ENCODE results near the gene ZBTB7C.

The ZBTB7C gene

GRCh38 chr18:48106976-48107781 lies 302.0 kb downstream of the ZBTB7C start:
- DNase-seq: no peak

- no peak for DNase-seq
Observed at GRCh38 chr18:48106498-48106897, 302.7 kb downstream of the ZBTB7C start.

GRCh38 chr18:48105317-48105716 lies 303.9 kb downstream of the ZBTB7C start:
- no peak for DNase-seq

DNA sequence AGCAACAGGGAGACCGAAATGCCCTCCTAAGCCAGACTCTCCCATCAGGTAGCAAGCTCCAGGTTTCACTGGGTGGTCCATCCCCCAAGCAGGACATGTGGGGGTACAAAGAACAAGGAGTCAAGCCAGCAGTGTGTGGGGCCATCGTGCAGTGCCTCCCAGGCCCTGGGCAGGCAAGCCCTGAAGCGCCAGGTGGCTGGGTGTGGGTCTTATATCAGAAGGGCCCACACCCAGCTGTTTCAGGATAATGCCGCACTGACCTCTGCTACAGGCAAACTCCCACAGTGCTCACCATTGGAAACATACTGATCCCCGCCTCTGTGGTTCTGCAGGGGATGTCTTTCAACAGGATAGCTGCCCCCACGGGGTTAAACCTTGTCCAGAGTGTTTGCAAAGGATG lies 304.5 kb downstream of the ZBTB7C start:
- DNase-seq: no peak

DNA sequence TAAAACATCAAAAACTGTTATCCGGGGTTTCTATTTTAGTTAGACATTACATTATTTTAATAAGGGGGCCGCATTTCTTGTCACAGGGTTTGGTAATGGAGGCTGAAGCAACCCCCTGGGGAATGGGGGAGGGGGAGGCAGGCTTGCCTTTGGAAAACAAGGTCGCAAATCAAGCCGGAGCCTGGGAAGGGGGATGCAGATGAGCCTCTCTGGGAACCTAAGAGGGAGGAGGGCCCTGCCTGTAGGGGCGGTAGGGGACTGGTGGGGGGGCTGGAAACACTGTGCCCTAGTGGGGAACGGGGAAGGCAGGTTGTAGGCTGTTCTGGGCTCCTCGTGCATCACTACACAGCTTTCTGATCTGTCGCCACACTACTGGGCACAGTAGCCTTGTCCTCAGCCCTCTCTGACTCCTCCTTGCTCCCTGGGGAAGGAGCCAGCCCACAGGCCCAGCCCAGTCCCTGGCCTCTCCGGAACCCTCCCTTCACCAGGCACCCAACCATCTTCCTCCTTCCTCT lies 308.5 kb downstream of the ZBTB7C start:
- no peak for DNase-seq

DNA sequence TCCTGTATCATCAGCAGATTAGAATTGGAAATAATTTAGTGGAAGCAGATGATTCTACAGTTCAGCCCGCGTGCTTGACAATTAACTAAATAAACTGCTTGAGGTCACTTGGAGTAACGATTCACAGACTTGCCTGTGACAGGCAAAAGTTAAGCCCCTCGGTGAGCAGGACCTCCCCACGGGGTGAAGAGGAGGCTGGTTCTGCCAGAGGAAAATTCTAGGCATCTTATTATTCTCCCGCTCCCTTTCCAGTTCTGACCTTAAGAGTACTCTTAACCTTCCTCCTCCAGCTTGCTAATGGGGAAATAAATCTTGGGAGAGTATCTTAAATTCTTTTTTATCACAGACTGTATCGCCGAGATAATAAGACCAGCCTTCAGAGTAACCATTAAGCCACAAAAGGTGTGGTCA lies 309.0 kb downstream of the ZBTB7C start:
- no peak for DNase-seq

DNA sequence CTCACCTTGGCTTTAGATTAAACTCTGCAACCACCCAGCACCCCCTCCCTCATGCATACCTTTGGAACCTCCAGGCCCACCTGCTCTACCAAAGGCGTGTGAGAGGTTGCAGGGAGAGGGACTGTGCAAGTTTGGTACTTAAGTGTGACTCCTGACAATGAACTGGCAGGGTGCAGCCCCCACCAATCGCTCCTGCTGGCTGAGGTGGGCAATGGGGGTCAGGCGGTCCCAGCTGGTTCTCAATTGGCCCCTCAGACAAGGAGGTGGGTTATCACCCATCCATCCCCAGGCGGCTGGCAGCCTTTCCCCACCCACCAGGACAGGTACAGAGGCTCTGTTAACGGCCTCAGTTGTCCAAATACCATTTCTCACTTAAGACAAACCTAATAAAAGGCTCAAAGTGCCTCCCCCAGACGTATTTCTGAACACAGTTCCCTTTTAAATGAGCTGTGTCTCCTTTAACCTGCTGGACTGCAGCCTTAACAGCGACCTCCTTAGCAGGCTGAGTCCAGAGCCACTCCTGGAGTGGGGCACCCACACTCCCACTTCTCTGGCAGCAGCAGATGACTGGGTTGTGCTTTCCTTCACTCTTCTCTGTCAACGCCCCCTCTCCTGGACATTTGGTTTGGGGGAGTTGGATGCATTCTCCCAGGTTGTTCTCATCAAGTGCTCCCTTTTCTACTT lies 309.6 kb downstream of the ZBTB7C start:
- DNase-seq: no peak

DNA sequence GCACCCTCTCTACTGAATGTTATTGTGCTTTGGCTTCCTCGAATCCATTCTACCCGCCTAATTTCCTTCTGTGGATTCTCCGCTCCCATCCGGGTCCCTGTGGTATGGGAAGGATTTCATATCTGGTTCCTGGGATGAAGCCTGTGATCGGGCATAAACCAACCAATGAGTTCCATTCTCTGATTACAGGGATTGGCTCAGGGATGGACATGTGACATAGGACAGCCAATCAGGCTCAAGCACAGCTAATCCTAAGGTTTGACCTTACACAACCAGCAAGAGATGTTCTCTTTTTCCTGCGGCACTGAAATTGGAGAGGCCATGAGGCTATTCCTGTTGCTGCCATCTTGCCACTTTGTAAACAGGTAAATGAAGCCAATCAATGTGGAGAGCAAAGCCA lies 310.6 kb downstream of the ZBTB7C start:
- DNase-seq: no peak

DNA sequence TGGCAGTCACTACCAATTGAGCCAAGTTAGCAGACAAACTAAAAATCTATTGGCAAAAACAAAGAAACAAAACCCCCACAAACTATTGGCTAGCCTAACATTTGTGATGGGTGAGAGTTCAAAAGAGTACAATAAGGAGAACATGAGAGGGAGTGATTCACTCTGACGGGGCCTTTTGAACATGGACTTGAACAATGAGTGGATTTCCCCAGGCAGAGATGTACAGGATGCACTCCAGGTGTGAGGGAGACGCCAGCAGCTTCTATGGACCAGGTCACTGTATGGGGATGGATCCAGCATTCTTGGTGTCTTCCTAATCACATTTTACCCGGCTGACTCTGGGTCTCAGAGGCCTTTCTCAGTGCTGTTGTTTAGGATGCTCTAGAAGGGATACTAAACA lies 311.2 kb downstream of the ZBTB7C start:
- no peak for DNase-seq

- DNase-seq: no peak
Observed at GRCh38 chr18:48095726-48096125, 313.5 kb downstream of the ZBTB7C start.

DNA sequence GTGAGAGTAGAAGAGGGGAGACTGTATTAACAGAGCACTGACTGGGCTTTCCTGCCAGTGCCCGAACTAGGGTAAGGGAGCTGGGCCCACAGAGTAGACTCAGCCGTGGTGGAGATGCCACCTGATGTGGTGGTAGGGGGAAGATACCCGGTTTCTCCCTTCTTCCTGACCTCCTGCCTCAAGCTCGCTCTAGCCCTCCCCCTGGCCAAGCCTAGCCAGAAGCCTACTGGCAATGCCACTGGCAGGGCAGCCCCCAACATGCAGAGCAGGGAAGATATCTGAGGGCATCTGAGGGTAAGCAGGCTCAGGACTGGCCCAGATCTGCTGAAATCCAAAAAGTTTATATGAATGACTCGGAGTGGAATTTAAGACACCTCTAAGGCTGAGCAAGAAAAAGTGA lies 316.1 kb downstream of the ZBTB7C start:
- no peak for DNase-seq

DNA sequence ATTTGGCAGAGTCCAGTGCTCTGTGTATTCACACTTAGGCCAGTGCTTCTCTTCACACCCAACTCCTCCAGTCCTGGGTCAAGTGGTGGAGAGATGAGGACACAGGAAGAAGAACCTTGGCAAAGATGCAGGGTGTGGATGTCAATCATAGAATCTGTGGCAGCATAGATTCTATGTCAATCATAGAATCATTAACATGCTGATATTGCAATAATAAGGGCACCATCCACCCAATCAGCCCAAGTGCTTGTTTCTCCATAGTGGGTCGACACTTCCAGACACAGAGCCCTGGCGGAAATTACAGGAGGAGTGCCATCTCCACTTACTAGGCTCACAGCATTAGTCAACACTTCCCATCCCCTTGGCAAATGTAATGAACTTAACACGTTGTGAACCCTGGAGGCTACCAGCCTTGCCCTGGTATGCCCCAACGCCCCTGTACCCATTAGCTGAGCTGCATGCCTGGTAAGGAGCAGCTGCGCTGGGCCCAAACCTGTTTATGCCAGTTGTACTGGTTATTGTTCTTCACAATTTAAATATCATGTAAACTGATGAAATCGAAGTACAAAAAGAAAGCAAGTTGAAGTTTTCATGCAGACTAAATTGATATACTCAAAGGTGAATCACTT lies 317.2 kb downstream of the ZBTB7C start:
- DNase-seq: no peak

GRCh38 chr18:48090702-48091101 lies 318.5 kb downstream of the ZBTB7C start:
- no peak for DNase-seq

GRCh38 chr18:48090021-48090420 lies 319.2 kb downstream of the ZBTB7C start:
- no peak for DNase-seq

GRCh38 chr18:48085781-48086487 lies 323.2 kb downstream of the ZBTB7C start:
- DNase-seq: no peak

DNA sequence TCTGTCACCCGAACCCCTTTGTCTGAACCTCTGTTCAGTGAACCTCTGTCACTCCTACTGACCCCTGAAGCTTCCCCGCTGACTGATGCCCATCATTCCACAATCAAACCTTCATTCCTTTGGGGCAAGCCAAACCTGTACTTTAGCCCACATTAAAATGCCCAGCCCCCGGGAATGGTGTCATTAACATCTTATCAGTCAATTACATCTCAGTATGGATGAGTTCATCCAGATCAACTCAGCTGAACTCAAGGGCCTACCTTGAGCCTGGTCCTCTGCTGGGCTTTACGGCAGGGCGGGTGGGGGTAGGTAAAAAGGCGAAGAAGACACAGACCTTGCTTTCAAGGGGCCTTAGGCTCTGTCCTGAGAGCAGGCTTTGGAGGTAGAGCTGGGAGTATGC lies 324.3 kb downstream of the ZBTB7C start:
- no peak for DNase-seq

DNA sequence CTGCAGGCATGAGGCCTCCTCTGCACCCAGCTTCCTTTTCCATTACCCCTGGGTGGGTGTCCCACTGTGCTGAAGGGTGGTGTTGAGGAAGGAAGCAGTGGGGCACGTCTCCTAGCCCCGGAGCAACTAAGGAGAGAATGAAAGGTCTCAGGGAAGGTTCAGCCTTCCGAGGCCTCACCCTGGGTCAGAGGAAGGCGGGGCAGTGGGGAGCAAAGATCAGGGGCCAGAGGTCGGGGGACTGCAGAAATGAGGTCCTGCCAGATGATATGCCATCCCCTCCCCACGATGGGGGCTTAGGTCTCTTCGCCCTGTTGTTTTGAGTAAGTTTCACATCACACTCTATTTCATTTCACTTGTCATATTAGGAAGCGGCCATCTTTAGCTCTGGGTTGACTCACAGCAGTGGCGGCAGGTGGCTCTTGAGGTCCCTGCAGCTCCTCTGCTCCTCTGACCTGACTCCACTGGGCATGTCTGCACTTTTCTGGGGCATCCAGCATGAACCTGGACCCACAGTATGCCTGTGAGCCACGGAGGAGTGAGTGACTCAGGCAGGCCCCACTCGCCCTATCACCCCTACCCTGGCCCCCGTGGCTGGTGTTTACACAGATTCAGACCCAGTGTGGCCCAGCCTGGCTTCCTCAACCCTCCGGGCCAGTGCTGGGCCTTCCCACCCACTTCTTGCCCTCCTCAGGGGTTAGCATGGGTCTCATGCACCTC lies 325.0 kb downstream of the ZBTB7C start:
- DNase-seq: no peak

- DNase-seq: no peak
Observed at GRCh38 chr18:48080546-48080945, 328.6 kb downstream of the ZBTB7C start.

DNA sequence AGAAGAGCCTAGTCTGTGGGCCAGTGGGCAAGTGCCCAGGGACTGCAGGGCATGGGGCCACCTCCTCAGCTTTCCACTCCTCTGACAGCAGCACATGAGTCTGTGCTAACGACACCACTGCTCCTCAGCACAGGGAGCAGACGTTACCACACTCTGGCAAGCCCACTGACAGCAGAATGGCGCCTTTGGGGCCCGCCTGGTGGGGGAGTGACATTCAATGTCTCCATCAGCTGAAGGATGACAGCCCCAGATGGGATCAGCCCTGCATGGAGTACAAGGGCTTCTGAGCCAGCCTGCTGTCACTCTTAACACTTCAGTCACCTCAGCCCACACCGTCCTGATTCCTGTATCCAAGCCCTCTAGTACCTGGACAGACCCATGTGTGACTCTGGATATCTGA lies 329.3 kb downstream of the ZBTB7C start:
- DNase-seq: no peak

- DNase-seq: no peak
Observed at GRCh38 chr18:48078448-48078847, 330.7 kb downstream of the ZBTB7C start.

DNA sequence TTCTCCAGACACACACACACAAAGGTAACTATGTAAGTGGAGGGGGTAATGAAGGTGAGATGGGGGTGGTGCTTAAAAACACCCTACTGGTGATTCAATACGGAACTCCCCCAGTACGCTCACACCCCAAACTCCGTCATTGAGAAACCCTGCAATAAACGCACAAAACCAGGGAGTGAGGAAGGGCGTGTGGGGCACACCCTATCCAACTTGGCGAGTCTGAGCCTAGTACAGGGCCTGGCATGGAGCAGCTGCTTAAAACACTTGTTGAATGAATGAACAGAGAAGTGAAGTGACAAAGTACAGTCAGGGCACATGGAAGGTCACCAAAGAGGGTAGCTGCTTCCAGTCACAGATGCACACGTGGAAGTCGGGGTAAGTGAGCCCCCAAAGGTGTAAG lies 331.9 kb downstream of the ZBTB7C start:
- no peak for DNase-seq

DNA sequence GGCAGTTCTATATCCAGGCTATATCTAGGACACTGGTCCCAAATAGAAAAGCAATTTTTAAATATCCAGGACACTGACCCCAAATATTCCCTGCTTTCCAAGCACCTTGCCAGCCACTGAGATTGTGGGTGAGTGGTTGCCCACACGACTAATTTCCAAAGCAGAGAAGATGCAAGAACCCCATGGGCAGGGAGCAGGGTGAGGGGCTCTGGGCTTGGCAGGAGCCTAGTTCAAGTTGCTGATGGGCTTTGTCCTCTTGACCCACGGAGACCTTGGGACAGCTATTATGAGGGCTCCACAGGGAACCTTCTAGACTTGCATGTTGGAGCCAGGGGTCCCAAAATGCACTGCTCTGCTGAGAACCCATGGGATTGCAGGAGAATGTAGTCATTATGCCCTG lies 332.7 kb downstream of the ZBTB7C start:
- no peak for DNase-seq

DNA sequence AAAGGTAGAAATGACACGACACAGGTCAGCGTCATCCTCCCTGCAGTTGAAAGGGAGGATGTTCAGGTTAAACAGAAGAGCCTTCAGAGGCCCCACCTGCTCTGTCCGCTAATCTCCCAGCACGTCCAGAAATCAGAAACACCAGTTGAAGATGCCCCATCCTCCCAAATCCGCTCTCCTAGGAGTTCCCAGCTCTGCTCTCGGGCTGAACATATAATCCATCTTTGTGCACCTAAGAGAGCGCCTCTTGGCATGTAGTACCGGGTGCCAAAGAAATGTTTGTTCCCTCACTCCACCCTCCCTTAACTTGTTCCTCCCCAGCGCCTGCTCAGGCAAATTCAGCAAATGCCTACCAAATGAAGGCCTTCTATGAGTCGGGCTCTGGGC lies 333.5 kb downstream of the ZBTB7C start:
- no peak for DNase-seq

Data from SHP77 (cell line).